ENCODE data around the gene TAF1B.
"Not testable (repeated sequence)": the region's sequence is repeated elsewhere in the genome, so short reads cannot be mapped to it uniquely, and the experiment has no call there.

The TAF1B gene

GRCh38 chr2:9847140-9847539 lies 3.9 kb downstream of the TAF1B start:
- H3K4me3 ChIP-seq (ENCODE audit: low read length) = no peak overlapping the region
- H3K27ac ChIP-seq (ENCODE audit: low read length) = no peak overlapping the region
- no CpG with 5 or more reads among the region's 4 CpGs for WGBS (ENCODE audit: insufficient coverage, insufficient read length)
- H3K9me3 ChIP-seq (ENCODE audit: control insufficient read depth, insufficient read depth, low read length) = no peaks in the 10 kb centered on the region
- no peaks in the 10 kb centered on the region for H3K27me3 ChIP-seq (ENCODE audit: control insufficient read depth, insufficient read depth, low read length)
- no peak for DNase-seq (ENCODE audit: low read depth, low spot score)
- peaks cover 18% of the 10 kb centered on the region; the same call in 1 of the 2 replicates for H3K36me3 ChIP-seq (ENCODE audit: control insufficient read depth, insufficient read depth, low read length)
- H3K4me1 ChIP-seq (ENCODE audit: control insufficient read depth, insufficient read depth, low read length) = no peaks in the 10 kb centered on the region

- no peaks in the 10 kb centered on the region for H3K4me1 ChIP-seq (ENCODE audit: control insufficient read depth, insufficient read depth, low read length)
- WGBS (ENCODE audit: insufficient coverage, insufficient read length) = no CpG with 5 or more reads among the region's 2 CpGs
- H3K9me3 ChIP-seq (ENCODE audit: control insufficient read depth, insufficient read depth, low read length) = peaks cover 4% of the 10 kb centered on the region
- H3K36me3 ChIP-seq (ENCODE audit: control insufficient read depth, insufficient read depth, low read length) = peaks cover 31% of the 10 kb centered on the region; the same call in 1 of the 2 replicates
- no peaks in the 10 kb centered on the region for H3K27me3 ChIP-seq (ENCODE audit: control insufficient read depth, insufficient read depth, low read length)
- H3K27ac ChIP-seq (ENCODE audit: low read length) = no peak overlapping the region
- no peak for DNase-seq (ENCODE audit: low read depth, low spot score)
- H3K4me3 ChIP-seq (ENCODE audit: low read length) = no peak overlapping the region
These were observed 9.6 kb downstream of the TAF1B start for GRCh38 chr2:9852881-9853280.

GRCh38 chr2:9857814-9858729 lies 14.8 kb downstream of the TAF1B start:
- no CpG with 5 or more reads among the region's 7 CpGs for WGBS (ENCODE audit: insufficient coverage, insufficient read length)
- peaks cover 12% of the 10 kb centered on the region for H3K9me3 ChIP-seq (ENCODE audit: control insufficient read depth, insufficient read depth, low read length)
- no peak overlapping the region for H3K4me3 ChIP-seq (ENCODE audit: low read length)
- no peaks in the 10 kb centered on the region for H3K27me3 ChIP-seq (ENCODE audit: control insufficient read depth, insufficient read depth, low read length)
- DNase-seq (ENCODE audit: low read depth, low spot score) = no peak
- H3K27ac ChIP-seq (ENCODE audit: low read length) = no peak overlapping the region
- no peaks in the 10 kb centered on the region for H3K4me1 ChIP-seq (ENCODE audit: control insufficient read depth, insufficient read depth, low read length)
- peaks cover 33% of the 10 kb centered on the region for H3K36me3 ChIP-seq (ENCODE audit: control insufficient read depth, insufficient read depth, low read length)

- Histone ChIP-seq H3K27ac (ENCODE audit: low read length) (no peak overlapping the region), H3K4me3 (ENCODE audit: low read length) (no peak overlapping the region), H3K36me3 (ENCODE audit: control insufficient read depth, insufficient read depth, low read length) (peaks cover 31% of the 10 kb centered on the region), H3K27me3 (ENCODE audit: control insufficient read depth, insufficient read depth, low read length) (no peaks in the 10 kb centered on the region), H3K4me1 (ENCODE audit: control insufficient read depth, insufficient read depth, low read length) (no peaks in the 10 kb centered on the region), H3K9me3 (ENCODE audit: control insufficient read depth, insufficient read depth, low read length) (peaks cover 12% of the 10 kb centered on the region)
- no peak for DNase-seq (ENCODE audit: low read depth, low spot score)
- no CpG with 5 or more reads among the region's 5 CpGs for WGBS (ENCODE audit: insufficient coverage, insufficient read length)
These were observed 15.4 kb downstream of the TAF1B start for GRCh38 chr2:9858730-9859068.

GRCh38 chr2:9860922-9861580 lies 17.8 kb downstream of the TAF1B start:
- not testable (repeated sequence) for H3K4me3 ChIP-seq (ENCODE audit: low read length); H3K4me1 ChIP-seq (ENCODE audit: control insufficient read depth, insufficient read depth, low read length); H3K27me3 ChIP-seq (ENCODE audit: control insufficient read depth, insufficient read depth, low read length); DNase-seq (ENCODE audit: low read depth, low spot score); H3K27ac ChIP-seq (ENCODE audit: low read length)
- peaks cover 12% of the 10 kb centered on the region for H3K9me3 ChIP-seq (ENCODE audit: control insufficient read depth, insufficient read depth, low read length)
- H3K36me3 ChIP-seq (ENCODE audit: control insufficient read depth, insufficient read depth, low read length) = peaks cover 24% of the 10 kb centered on the region
- no CpG with 5 or more reads among the region's 21 CpGs for WGBS (ENCODE audit: insufficient coverage, insufficient read length)

- WGBS (ENCODE audit: insufficient coverage, insufficient read length) = no CpG with 5 or more reads among the region's 6 CpGs
- Histone ChIP-seq H3K27me3 (ENCODE audit: control insufficient read depth, insufficient read depth, low read length) (no peaks in the 10 kb centered on the region), H3K4me3 (ENCODE audit: low read length) (no peak overlapping the region), H3K4me1 (ENCODE audit: control insufficient read depth, insufficient read depth, low read length) (no peaks in the 10 kb centered on the region), H3K9me3 (ENCODE audit: control insufficient read depth, insufficient read depth, low read length) (no peaks in the 10 kb centered on the region), H3K36me3 (ENCODE audit: control insufficient read depth, insufficient read depth, low read length) (no peaks in the 10 kb centered on the region; the same call in 1 of the 2 replicates), H3K27ac (ENCODE audit: low read length) (no peak overlapping the region)
- DNase-seq (ENCODE audit: low read depth, low spot score) = no peak
These were observed 24.6 kb downstream of the TAF1B start for GRCh38 chr2:9867881-9868280.

- Histone ChIP-seq H3K9me3 (ENCODE audit: control insufficient read depth, insufficient read depth, low read length) (no peaks in the 10 kb centered on the region), H3K4me1 (ENCODE audit: control insufficient read depth, insufficient read depth, low read length) (no peaks in the 10 kb centered on the region), H3K36me3 (ENCODE audit: control insufficient read depth, insufficient read depth, low read length) (no peaks in the 10 kb centered on the region; the same call in 1 of the 2 replicates), H3K27ac (ENCODE audit: low read length) (no peak overlapping the region), H3K4me3 (ENCODE audit: low read length) (no peak overlapping the region), H3K27me3 (ENCODE audit: control insufficient read depth, insufficient read depth, low read length) (no peaks in the 10 kb centered on the region)
- WGBS (ENCODE audit: insufficient coverage, insufficient read length) = no CpG with 5 or more reads among the region's 1 CpG
- no peak for DNase-seq (ENCODE audit: low read depth, low spot score)
These were observed 30.1 kb downstream of the TAF1B start for GRCh38 chr2:9873337-9873736.

- H3K36me3 ChIP-seq (ENCODE audit: control insufficient read depth, insufficient read depth, low read length) = no peaks in the 10 kb centered on the region
- no peak for DNase-seq (ENCODE audit: low read depth, low spot score)
- H3K9me3 ChIP-seq (ENCODE audit: control insufficient read depth, insufficient read depth, low read length) = no peaks in the 10 kb centered on the region
- H3K4me3 ChIP-seq (ENCODE audit: low read length) = no peak overlapping the region
- no peaks in the 10 kb centered on the region for H3K27me3 ChIP-seq (ENCODE audit: control insufficient read depth, insufficient read depth, low read length)
- H3K4me1 ChIP-seq (ENCODE audit: control insufficient read depth, insufficient read depth, low read length) = no peaks in the 10 kb centered on the region
- no CpG with 5 or more reads among the region's 2 CpGs for WGBS (ENCODE audit: insufficient coverage, insufficient read length)
- no peak overlapping the region for H3K27ac ChIP-seq (ENCODE audit: low read length)
These were observed 33.8 kb downstream of the TAF1B start for GRCh38 chr2:9877026-9877425.

- no peak for DNase-seq (ENCODE audit: low read depth, low spot score)
These were observed 34.5 kb downstream of the TAF1B start for GRCh38 chr2:9877726-9878125.

GRCh38 chr2:9879455-9880194 lies 36.4 kb downstream of the TAF1B start:
- H3K27me3 ChIP-seq (ENCODE audit: control insufficient read depth, insufficient read depth, low read length) = no peaks in the 10 kb centered on the region
- H3K27ac ChIP-seq (ENCODE audit: low read length) = no peak overlapping the region
- no peak overlapping the region for H3K4me3 ChIP-seq (ENCODE audit: low read length)
- no peaks in the 10 kb centered on the region; the same call in 1 of the 2 replicates for H3K4me1 ChIP-seq (ENCODE audit: control insufficient read depth, insufficient read depth, low read length)
- WGBS (ENCODE audit: insufficient coverage, insufficient read length) = no CpG with 5 or more reads among the region's 7 CpGs
- peaks cover 4% of the 10 kb centered on the region; the same call in 1 of the 2 replicates for H3K36me3 ChIP-seq (ENCODE audit: control insufficient read depth, insufficient read depth, low read length)
- no peaks in the 10 kb centered on the region for H3K9me3 ChIP-seq (ENCODE audit: control insufficient read depth, insufficient read depth, low read length)
- DNase-seq (ENCODE audit: low read depth, low spot score) = no peak

More at GRCh38 chr2:9877726-9878125, 34.5 kb downstream of the TAF1B start:
- H3K9me3 ChIP-seq (ENCODE audit: control insufficient read depth, insufficient read depth, low read length) = no peaks in the 10 kb centered on the region
- H3K4me1 ChIP-seq (ENCODE audit: control insufficient read depth, insufficient read depth, low read length) = no peaks in the 10 kb centered on the region
- WGBS (ENCODE audit: insufficient coverage, insufficient read length) = no CpG with 5 or more reads among the region's 2 CpGs
- no peak overlapping the region for H3K27ac ChIP-seq (ENCODE audit: low read length)
- H3K4me3 ChIP-seq (ENCODE audit: low read length) = no peak overlapping the region
- no peaks in the 10 kb centered on the region for H3K36me3 ChIP-seq (ENCODE audit: control insufficient read depth, insufficient read depth, low read length)
- H3K27me3 ChIP-seq (ENCODE audit: control insufficient read depth, insufficient read depth, low read length) = no peaks in the 10 kb centered on the region

Measured in iPS DF 6.9 (cell line).